ENCODE measurements around the gene PTPN14. TPM values are rescaled to one million over a fixed set of nuclear protein-coding genes. Genes with fewer than 3 reads are reported as not detected.
A peak's percentile ranks its signal among the peaks of the same experiment; 100 is the strongest.

The PTPN14 gene
- total and polyA plus RNA-seq, 2 of the 8 experiments (the other 6 are each of a cell fraction or from before 2014, with no cell fraction given), result 14.4 to 93.6 TPM

DNA sequence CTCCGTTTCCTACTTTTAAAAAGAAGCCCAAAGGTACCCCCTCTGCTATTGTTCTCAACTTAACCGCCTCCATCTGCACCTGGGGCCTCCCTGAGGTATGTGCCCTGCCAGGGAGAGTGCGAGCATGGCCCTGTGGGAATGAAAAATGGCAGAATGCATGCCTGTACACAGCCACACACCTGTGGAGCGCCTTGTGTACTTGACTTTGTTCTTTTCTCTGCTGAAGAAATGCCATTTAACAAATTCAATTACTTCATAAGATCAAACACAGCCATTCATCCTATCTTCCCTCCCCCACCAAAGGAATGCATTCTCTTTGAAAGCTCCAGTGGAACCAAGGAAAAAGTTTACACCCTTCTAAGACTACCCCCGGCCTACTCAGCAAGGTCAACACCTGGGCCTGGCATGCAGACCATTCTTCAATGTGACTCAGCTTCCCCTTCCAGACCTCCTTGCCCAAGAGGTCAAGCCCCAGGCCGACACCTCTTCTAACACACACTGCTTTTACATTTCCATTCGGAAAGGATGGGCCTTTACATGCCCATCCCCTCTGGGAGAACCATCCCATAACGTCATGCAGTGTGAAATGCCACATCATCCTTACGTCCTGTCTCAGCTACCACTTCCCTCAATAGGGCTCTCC is 146.7 kb downstream of the PTPN14 start (continued):
- TF ChIP-seq ZNF274 (IDR thresholded peaks at IDR 0.05; ENCODE audit: borderline replicate concordance, extremely low read depth, low read length) (no peak), TEAD4 (IDR thresholded peaks at IDR 0.05; ENCODE audit: low read depth, low read length) (no peak; the same call in 1 of the 2 replicates), KDM5A (IDR thresholded peaks at IDR 0.05; ENCODE audit: low read length) (no peak), SIN3A (conservative IDR thresholded peaks at IDR 0.05 in 1 of 2, IDR thresholded peaks at IDR 0.05 in 1 of 2; ENCODE audit: low read depth in 1 of 2, low read length in 2 of 2) (no peak), SP4 (IDR thresholded peaks at IDR 0.05; ENCODE audit: low read length) (no peak), TBP (IDR thresholded peaks at IDR 0.05; ENCODE audit: low read depth, low read length) (no peak), FOSL1 (IDR thresholded peaks at IDR 0.05; ENCODE audit: insufficient read depth, low read depth, low read length) (no peak), SIX5 (IDR thresholded peaks at IDR 0.05; ENCODE audit: low read depth, low read length) (no peak), CHD2 (IDR thresholded peaks at IDR 0.05; ENCODE audit: low read length) (no peak), BRCA1 (IDR thresholded peaks at IDR 0.05; ENCODE audit: low read depth, low read length) (no peak), BCL11A (IDR thresholded peaks at IDR 0.05; ENCODE audit: low read depth in 2 of 2, low read length in 2 of 2) (no peak), KDM1A (IDR thresholded peaks at IDR 0.05; ENCODE audit: borderline replicate concordance, low read length) (peak; percentile 32; the same call in 1 of the 2 replicates), GTF2F1 (IDR thresholded peaks at IDR 0.05; ENCODE audit: borderline replicate concordance, low read depth, low read length) (no peak), TAF7 (optimal IDR thresholded peaks at IDR 0.05; ENCODE audit: borderline replicate concordance, low read depth, low read length) (no peak), JUND (IDR thresholded peaks at IDR 0.05; ENCODE audit: low read length) (no peak), EGR1 (IDR thresholded peaks at IDR 0.05; ENCODE audit: borderline replicate concordance, low read depth, low read length) (no peak), YY1 (IDR thresholded peaks at IDR 0.05; ENCODE audit: low read depth, low read length) (peak; percentile 70), CTBP2 (IDR thresholded peaks at IDR 0.05; ENCODE audit: borderline replicate concordance, insufficient read depth, insufficient read length, low read length) (no peak), MAFK (IDR thresholded peaks at IDR 0.05; ENCODE audit: low read depth, low read length) (no peak), SP1 (IDR thresholded peaks at IDR 0.05; ENCODE audit: low read depth, low read length) (peak; percentile 53; the same call in 1 of the 2 replicates), RXRA (IDR thresholded peaks at IDR 0.05; ENCODE audit: insufficient read depth, low read depth, low read length) (no peak), POU5F1 (IDR thresholded peaks at IDR 0.05; ENCODE audit: low read depth, low read length) (no peak), NANOG (IDR thresholded peaks at IDR 0.05; ENCODE audit: insufficient read depth, low read depth, low read length, poor library complexity, severe bottlenecking) (peak; percentile 52)
- TF ChIP-seq, protein P1, sequence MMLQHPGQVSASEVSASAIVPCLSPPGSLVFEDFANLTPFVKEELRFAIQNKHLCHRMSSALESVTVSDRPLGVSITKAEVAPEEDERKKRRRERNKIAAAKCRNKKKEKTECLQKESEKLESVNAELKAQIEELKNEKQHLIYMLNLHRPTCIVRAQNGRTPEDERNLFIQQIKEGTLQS (IDR thresholded peaks at IDR 0.05; ENCODE audit: insufficient read depth, low read depth, low read length), result no peak
- TF ChIP-seq, protein P2, sequence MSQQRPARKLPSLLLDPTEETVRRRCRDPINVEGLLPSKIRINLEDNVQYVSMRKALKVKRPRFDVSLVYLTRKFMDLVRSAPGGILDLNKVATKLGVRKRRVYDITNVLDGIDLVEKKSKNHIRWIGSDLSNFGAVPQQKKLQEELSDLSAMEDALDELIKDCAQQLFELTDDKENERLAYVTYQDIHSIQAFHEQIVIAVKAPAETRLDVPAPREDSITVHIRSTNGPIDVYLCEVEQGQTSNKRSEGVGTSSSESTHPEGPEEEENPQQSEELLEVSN (IDR thresholded peaks at IDR 0.05), result no peak
